ENCODE results near the gene TMCO4.

Gene TMCO4

DNA sequence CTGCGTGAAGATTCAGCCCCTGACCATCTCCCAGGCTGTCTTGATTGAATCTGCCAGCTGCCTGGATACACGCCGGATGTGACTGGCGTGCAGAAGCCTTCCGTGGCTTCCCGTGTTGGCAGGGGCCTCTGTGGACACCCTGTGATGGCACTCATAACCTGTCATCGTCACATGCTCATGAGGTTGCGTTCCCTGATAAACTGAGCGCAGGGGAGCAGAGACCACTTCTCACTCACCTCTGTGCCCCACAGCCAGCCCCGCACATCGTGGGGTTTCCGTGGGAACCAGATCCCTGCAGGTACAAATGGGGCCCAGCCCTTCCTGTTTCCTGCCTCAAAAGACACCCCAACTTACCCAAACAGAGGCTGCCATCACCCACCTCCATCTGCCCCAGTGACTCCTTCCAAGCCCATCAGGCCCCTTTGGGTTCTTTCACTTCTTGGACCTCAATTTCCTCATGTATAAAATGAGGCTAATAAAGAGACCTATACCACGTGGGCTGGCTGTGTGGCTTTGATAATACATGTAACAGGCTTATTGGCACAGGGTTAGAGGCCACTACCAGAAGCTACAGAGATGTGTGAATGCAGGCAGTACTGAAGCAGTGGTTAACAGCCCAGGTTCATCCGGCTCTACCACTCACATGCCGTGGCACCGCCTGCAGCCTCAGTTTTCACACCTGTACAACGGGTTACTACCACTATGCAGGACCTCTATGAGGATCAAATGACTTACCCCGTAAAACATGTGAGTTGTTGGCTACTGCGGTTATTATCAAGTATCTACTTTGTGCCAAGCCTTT, 111.5 kb downstream of the TMCO4 start:
- DNase-seq (ENCODE audit: low read depth, low spot score): no peak

DNA sequence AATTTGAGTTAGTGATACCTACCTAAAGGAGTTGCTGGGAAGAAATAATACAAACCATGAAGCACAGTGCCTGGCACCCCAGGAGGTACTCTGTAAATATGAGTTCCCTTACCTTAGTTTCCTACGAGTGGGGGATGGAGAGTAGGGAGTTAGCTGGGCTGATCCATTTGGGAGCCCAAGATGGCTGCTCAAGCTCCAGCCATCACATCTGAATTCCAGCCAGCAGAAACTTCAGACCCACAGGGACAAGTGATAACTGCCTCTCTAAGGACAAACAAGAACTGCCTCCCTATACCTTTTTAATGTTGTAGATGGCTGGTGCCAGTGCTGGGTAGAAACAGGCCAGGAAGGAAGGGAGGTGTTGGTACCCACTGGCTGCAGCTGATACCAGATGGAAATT, 112.3 kb downstream of the TMCO4 start:
- DNase-seq (ENCODE audit: low read depth, low spot score): no peak

DNA sequence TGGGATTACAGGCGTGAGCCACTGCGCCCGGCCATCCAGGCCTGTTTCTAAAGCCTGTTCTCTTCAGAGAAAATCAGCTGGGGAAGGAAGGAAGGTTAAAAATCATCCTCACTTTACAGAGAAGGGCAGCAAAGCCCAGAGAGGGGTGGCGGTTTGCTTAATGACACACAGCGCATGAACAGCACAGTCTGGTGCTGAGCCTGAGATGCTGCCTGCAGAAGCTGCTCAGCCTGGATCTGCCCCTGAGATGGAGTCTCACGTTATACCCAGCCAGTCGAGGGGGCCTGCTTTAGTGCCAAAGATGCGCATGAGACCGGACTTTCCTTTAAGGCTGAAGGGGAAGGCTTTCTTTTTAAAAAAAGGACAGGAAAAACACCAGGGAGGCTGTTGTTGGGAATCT, 113.7 kb downstream of the TMCO4 start:
- DNase-seq (ENCODE audit: low read depth, low spot score): no peak

DNA sequence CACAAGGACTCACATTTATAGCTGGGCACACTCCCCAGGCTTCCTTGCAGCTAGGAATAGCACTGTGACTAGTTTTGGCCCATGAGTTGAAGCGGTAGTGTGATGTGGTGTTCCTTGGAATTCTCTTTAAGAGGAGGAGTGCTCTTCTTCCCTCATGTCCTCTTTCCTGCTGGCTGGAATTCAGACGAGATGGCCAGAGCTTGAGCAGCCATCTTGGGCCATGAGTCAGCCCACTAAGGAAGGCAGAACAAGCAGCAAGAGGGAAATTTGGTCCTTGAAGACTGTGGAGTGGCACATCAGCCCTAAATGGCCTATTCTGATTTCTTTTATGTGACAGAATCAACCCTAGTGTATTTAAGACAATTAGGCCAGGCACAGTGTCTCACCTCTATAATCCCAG, 115.0 kb downstream of the TMCO4 start:
- DNase-seq (ENCODE audit: low read depth, low spot score): no peak

DNA sequence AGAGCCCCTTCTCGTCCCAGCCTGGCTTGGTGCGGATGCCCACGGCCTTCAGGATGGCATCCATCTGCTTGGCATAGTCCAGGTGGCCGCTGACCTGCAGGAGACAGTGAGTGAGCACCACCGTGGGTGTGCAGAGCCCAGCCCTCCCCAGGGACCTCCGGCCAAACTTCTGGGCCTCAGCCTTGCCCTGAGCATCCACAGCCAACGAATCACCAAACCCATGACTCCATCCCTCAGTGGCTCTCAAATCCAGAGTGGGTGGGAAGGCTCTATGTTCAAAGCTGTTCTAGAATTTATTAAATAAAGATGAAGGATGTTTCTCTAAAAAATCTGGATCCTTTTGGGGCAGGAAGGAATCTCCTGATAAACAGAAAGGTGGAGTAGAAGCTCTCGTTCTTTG, 116.4 kb downstream of the TMCO4 start:
- no peak for DNase-seq (ENCODE audit: low read depth, low spot score)

DNA sequence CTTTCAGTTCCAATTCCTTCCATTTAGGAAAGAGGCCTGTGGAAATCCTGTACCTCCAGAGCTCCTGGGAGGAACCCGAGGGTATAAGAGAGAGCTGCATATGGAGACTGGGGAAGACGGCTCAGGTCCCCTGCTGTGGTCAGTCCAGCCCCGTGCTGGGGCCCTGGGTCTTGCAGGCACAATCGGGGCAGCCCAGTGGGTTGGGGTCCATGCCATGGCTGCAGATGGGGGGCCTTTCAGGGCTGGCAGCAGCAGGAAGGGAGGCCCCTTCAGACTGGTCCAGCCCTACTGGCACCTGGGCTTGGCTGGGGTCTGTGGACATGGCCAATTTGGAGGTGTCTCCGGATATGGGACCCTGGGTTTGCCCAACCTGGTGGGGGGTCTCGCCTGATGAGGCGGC, 116.8 kb downstream of the TMCO4 start:
- no peak for DNase-seq (ENCODE audit: low read depth, low spot score)

DNA sequence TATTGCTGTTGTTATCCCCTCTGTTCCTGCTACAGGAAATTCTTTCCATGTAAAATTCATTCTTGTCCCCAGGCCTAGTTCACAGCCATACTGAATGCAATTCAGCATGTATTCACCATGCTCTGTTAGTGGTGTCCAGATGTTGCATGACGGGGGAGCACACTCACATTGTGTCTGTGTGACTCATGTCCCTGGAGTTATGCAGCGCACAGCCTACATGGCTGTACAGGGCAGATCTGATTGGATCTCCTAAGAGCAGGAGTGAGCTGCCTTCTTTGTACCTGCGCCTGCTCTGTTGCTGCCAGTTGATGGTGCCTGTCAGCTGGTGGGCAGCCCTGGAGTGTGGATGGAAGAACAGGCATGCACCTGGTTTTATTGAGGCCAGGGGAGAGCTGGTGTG, 117.5 kb downstream of the TMCO4 start:
- no peak for DNase-seq (ENCODE audit: low read depth, low spot score)

DNA sequence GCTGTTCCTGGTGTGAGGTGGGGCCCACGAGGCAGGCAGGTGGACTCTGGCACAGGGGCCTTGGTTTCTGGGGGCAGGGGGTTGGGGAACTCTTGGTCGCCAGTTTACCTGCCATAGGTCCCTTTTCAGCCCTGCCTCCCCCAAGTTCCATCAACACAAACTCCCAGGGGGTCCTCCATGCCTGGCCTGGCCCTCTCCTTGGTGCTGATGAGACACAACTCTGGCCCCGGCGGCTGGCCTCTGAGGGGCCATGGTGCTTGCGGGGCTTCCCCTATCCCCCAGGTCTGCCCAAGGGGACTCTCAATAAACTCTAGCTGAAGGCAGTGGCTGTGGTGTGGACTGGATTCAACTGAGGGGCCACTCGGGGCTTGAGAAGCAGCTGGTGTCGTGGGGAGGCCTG, 119.1 kb downstream of the TMCO4 start:
- DNase-seq (ENCODE audit: low read depth, low spot score): no peak

DNA sequence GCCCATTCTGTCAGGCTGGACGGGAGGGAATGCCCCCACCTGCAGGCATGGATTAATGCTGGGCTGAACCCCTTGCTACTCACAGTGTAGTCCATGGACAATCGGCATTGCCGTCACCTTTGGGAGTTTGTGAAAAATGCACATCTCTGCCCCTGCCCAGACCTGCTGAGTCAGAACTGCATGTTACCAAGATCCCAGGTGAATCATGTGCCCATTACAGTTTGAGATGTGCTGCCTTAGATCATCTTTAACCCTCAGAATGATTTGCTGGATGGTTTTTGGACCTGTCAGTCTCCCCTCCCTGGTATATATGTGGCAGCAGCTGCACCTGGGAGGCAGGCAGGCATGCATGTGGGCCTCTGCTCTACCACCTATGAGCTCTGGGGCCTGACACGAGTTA, 120.0 kb downstream of the TMCO4 start:
- DNase-seq (ENCODE audit: low read depth, low spot score): no peak

DNA sequence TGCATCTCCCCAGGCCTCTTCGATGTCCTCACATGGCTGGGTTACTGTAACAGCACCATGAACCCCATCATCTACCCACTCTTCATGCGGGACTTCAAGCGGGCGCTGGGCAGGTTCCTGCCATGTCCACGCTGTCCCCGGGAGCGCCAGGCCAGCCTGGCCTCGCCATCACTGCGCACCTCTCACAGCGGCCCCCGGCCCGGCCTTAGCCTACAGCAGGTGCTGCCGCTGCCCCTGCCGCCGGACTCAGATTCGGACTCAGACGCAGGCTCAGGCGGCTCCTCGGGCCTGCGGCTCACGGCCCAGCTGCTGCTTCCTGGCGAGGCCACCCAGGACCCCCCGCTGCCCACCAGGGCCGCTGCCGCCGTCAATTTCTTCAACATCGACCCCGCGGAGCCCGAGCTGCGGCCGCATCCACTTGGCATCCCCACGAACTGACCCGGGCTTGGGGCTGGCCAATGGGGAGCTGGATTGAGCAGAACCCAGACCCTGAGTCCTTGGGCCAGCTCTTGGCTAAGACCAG, 120.7 kb downstream of the TMCO4 start:
- DNase-seq (ENCODE audit: low read depth, low spot score): no peak

DNA sequence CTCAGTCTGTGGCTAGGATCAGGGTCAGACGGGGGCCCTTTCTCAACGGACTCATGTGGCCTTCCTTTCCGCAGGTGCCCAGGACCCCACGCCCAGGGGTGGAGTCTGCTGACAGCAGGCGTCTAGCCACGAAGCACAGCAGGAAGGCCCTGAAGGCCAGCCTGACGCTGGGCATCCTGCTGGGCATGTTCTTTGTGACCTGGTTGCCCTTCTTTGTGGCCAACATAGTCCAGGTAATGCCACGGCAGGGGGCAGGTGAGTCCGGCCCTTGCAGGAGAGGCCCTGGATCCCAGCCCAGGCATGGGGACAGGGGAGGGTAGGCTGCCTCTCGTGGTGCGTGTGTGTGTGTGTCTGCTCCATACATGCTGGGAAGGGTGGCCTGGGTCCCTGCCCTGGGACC, 121.2 kb downstream of the TMCO4 start:
- DNase-seq (ENCODE audit: low read depth, low spot score): no peak

DNA sequence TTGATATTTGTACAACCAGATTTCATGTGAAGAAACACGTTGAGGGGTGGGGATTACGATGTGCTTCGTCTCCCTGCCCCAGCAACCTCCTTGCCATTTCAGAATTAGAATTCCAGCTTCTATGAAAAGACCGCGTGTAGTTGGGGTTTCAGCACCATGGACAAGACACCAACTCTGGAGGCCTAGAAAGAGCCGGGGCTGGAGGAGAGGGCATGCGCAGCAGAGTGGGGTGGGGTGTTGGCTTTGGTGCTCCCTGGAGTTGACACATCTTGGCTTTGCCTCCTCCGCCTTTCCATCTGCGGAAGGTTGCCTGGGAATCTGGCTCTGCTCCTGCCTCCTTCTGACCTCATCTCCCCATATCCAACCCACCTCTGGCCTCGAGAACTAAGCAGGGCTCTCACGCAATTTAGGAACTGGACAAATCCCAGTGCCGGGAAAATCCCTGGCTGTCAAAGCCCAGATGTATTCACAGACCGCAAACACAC, 123.2 kb downstream of the TMCO4 start:
- no peak for DNase-seq (ENCODE audit: low read depth, low spot score)

DNA sequence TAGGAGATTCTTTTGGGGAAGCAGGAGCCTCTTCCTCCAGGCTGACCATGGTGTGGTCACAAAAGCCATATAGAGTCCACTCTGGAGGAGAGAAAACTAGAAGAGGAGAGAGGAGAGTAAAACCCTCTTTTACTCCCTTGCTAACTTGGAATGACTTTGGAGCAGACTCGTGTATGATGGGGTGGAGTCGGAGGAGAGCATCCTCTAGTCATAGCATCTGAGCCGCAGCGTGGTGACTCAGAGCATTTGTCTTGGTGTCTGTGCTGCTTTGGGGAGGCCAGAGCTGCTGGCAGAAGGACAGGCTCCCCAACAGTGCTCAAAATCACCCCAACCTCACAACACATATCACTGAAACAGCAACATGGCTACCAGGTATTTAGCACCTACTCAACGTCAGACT, 123.9 kb downstream of the TMCO4 start:
- DNase-seq (ENCODE audit: low read depth, low spot score): no peak

DNA sequence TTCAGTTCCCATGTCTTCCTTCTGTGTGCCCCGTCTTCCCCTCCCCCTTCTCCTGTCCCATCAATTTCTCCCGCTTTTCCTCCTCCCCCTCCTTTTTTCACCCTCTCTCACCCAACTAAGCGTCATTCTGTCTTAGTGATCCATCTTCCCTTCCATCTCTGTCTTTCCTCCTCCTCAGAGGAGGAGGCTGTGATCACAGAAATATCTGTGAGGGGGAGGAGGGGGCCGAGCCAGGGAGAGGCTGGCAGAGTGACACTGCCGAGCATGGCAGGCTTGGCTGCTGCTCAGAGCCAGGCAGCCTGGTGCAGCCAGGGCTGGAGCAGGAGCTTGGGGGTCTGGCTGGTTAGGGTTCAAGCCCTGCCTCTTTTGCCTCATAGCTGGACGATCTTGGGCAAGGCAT, 127.5 kb downstream of the TMCO4 start:
- no peak for DNase-seq (ENCODE audit: low read depth, low spot score)

DNA sequence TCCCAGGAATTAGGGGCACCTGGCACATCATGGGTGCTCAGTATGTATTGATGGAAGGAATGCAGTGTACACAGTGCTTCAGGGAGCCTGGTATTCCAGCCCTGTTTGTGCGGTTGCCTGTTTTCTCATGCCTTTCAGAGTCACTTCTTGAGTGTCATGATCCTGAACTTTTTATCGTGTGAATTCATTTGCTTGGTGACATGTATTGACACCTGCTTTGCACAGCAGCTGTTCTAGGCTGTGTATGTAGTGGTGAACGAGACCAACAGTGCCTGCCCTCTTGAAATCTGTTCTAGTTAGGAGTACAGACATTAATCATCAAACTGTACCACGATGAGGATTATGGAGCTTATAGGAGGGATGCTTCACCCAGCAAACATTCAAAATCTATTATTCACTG, 128.9 kb downstream of the TMCO4 start:
- DNase-seq (ENCODE audit: low read depth, low spot score): no peak

DNA sequence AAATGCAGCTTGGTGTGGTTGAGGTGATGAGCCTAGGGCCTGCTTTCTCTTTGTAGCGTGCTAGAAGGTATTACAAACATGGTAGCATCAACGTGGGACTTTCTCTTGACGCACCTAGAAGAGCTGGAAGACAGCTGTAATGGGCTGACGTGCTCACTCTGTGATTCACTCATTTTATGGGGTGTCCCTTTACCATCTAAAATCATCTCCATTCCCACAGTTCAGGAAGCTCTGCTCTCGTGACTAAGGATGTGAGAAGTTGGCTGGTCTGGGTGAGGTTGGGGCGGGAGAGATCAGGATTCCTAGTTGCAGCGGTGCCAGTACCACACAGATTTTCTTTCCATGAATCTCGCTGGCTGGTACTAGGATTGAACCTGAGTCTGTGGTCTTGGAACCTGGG, 130.8 kb downstream of the TMCO4 start:
- no peak for DNase-seq (ENCODE audit: low read depth, low spot score)

DNA sequence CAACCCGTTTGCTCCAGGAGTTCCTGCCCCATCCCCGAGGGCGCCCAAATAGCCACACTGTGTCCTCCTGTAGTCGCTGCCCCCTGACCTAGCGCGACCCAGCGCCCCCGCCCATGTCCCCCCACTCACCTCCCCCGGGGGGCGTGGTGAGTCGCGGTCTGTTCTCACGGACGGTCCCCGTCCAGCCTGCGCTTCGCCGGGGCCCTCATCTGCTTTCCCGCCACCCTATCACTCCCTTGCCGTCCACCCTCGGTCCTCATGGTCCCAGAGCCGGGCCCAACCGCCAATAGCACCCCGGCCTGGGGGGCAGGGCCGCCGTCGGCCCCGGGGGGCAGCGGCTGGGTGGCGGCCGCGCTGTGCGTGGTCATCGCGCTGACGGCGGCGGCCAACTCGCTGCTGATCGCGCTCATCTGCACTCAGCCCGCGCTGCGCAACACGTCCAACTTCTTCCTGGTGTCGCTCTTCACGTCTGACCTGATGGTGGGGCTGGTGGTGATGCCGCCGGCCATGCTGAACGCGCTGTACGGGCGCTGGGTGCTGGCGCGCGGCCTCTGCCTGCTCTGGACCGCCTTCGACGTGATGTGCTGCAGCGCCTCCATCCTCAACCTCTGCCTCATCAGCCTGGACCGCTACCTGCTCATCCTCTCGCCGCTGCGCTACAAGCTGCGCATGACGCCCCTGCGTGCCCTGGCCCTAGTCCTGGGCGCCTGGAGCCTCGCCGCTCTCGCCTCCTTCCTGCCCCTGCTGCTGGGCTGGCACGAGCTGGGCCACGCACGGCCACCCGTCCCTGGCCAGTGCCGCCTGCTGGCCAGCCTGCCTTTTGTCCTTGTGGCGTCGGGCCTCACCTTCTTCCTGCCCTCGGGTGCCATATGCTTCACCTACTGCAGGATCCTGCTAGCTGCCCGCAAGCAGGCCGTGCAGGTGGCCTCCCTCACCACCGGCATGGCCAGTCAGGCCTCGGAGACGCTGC, 133.9 kb downstream of the TMCO4 start:
- DNase-seq (ENCODE audit: low read depth, low spot score): no peak

DNA sequence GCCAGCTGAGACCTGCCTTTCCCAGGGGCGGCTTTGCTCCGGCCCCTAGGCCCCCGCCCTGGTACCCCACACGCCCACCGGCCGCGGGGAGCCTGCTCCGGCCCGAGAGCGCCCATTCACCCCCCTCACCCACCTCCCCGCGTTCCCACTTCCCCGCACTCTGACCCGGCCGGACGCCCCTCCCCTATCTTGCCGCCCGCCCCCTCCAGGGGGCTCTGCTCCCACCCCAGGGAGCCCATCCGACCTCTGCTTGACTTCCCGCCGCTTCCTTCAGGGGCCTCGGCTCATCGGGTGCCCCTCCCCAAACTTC, 134.6 kb downstream of the TMCO4 start:
- no peak for DNase-seq (ENCODE audit: low read depth, low spot score)

DNA sequence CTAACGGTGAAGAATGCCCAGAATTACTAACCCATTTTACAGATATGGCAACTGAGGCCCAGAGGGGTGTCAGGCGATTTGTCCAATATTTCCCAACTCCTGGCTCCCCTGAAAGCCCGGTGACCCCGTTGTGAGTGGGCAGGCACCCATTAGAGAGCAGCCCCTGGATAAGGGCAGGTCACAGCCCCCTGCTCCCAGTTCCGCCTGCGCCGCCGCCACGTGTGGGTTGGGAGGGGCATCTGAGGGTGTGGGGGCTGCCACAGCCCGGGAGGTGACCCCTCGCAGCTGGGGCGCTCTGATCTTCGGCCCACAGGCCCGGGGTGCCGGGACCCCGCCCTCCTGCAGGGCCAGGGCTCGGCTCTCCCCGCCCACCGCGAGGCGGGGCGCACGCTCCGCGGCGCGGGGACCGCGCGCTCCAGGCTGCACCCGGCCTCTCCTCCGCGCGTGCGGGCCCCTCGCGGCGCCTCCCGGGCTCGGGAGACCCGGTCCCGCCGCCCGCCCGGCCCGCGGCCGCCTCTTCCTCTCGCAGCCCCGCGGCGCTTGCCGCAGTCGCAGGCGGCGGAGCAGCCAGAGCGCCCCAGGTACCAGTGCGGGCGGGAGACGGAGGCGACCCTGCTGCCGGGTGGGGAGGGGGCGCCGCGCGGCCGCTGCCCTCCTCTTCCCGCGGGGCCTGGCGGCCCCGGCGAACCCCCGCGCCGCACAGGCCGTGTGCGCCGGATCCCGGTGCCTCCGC, 135.1 kb downstream of the TMCO4 start, which contains the start of gene HTR6:
Gene HTR6 (plus strand): TSS at position 423 of the 733 bp plus-strand sequence. CDS start 879 bp downstream, outside the sequence.
- no peak for DNase-seq (ENCODE audit: low read depth, low spot score)

DNA sequence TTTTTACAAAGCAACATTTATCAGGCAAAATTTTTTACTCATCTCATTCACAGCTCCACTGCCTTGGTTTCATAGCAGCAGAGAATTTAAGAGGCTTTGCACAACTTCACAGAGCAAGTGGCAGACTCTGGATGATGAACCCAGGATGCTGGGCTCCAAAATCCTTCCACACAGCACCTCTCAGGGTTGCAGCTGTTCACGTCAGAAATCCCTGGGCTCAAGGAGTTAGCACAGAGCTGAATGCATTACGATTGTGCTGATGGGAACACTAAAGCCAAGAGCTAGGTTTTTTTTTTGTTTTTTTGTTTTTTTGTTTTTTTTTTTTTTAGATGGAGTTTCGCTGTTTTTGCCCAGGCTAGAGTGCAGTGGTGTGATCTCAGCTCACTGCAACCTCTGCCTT, 137.4 kb downstream of the TMCO4 start:
- no peak for DNase-seq (ENCODE audit: low read depth, low spot score)

DNA sequence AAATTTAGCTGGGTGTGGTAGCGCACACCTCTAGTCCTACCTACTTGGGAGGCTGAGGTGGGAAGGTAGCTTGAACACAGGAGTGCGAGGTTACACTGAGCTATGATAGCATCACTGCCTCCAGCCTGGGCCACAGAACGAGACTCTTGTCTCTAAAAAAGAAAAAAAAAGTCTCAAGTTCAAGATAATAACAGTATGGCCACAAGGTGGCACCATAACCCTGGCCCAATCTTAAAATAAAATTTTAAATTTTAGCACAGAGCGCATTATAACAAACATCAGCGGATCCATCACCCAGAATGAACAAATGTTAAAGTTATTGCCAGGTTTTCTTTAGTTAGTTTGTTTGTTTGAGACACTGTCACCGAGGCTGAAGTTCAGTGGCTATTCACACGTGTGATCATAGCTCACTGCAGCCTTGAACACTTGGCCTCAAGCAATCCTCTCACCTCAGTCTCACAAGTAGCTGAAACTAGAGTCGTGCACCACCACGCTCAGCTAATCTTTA, 137.9 kb downstream of the TMCO4 start:
- no peak for DNase-seq (ENCODE audit: low read depth, low spot score)

DNA sequence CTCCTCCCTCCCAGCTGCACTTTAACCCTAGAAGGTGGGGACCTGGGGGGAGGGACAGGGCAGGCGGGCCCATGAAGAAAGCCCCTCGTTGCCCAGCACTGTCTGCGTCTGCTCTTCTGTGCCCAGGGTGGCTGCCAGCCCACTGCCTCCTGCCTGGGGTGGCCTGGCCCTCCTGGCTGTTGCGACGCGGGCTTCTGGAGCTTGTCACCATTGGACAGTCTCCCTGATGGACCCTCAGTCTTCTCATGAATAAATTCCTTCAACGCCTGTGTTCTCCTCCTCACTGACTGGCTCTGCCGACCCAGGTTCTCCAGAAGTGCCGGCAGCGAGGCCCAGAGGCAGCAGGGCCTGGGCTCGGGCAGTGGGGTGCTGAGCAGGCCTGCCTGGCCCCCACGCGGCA, 141.5 kb downstream of the TMCO4 start:
- DNase-seq (ENCODE audit: low read depth, low spot score): no peak
